Measurements from ENCODE around the gene RGS5.
"Not testable (repeated sequence)": the region's sequence is repeated elsewhere in the genome, so short reads cannot be mapped to it uniquely, and the experiment has no call there.

Gene RGS5

DNA sequence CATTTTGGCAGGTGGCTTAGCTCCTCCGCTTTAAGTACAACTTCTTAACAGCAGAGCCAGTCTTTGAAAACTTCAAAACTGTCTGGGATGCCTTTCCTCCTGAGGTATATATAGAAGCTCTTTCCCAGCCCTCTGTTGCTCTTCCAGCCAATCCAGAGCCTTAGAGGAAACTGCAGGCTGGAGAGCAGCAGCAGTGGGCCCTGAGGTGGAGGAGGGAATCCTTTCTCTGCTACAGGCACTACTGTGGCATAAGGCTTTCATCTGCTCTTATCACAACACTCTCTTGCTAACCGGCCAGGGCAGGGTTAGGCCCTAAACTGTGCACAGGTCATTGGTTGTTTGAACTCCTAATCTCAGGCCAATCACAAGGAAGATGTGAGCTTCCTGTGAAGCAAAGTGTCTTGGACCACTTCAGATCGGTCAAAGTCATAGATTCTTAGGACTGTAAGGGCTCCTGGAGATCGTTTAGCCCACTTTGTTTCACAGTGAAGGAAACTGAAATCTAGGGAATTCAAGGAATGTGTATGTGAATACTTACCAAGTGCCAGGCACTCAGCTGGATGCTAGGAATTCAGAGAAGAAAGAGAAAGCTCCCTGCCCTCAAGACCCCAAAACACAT, at the start of gene RGS5:
Gene RGS5 (minus strand): TSS at position 84 of the 619 bp plus-strand sequence. CDS start 81 bp downstream, at position 3.
- no peak for DNase-seq (ENCODE audit: low read depth)

DNA sequence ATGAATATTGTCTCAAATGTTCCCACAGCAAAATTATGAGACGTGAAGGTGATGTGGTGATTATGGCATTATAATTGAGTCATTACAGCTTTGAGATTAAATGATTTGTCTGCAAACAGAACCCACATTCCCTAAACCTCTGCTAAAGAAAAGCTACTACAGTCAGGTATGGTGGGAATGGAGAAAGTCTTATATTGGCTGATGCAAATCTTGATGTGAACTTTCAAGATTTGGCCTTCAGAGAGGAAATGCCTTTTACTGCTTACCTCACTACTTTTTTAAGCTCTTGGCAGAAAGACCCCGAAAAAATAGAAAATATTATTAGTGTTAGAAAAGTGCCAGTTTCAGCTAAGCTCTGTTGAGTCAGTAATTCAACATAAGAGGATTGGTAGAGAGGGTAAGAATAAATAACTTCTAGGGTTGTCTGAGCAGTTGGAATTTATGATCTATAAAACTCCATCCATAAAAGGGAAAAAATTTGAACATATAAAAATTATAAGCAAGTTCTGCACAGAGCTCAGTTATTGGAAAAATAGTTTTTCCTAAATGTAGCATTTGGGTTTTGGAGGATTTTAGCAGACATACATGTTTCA, 47.8 kb upstream of the RGS5 start:
- DNase-seq (ENCODE audit: low read depth), result no peak

GRCh38 chr1:163248064-163248463, 45.3 kb upstream of the RGS5 start:
- DNase-seq (ENCODE audit: low read depth), result no peak

- DNase-seq (ENCODE audit: low read depth), result not testable (repeated sequence)
Measured at GRCh38 chr1:163244648-163245047, 41.9 kb upstream of the RGS5 start.

DNA sequence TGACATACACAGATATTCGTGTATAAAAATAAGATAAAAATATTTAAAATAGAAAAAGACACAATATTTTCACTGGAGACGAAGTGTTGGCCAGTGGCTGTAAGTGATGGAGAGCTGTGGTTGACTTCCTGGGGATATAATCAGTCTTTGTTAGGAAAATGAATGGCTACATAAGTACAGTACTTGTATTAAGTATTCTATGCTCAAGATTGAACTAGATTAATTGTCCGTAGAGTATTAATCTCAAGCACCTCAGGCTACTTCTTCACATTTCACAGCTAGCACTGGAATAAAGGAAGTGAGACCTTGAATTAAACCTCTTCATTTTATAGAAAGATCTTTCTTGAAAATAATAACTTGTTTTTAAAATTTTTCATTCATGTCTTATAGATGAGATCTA, 39.0 kb upstream of the RGS5 start:
- no peak for DNase-seq (ENCODE audit: low read depth)

DNA sequence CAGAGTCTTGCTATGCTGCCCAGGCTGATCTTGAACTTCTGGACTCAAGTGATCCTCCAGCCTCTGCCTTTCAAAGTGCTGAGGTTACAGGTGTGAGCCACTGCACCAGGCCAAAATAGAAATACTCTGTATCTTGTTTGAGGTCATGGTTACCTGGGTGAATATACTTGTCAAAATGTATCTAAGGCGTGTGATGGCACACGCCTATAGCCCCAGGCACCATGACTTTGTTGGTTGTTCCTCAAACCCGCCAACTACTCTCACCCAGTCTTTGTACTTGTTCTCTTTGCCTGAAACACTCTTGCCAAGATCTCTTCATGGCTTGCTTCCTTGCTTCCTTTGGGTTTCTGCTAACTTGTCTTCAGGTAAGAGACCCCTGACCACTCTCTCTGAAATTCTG, 38.0 kb upstream of the RGS5 start:
- no peak for DNase-seq (ENCODE audit: low read depth)

DNA sequence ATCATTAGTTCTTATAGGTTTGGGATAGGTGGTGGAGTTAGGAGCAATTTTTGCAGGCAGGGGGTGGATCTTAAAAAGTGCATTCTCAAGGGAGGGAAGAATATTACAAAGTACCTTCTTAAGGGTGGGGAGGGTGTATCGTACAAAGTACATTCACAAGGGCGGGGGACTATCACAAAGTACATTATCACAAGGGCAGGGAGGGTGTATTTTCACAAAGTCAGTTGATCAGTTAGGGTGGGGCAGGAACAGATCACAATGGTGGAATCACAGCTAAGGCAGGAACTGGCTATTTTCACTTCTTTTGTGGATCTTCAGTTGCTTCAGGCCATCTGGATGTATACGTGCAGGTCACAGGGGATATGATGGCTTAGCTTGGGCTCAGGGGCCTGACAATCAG, 30.9 kb upstream of the RGS5 start:
- DNase-seq (ENCODE audit: low read depth), result not testable (repeated sequence)

- DNase-seq (ENCODE audit: low read depth), result no peak
Measured at GRCh38 chr1:163231385-163231784, 28.7 kb upstream of the RGS5 start.

- DNase-seq (ENCODE audit: low read depth), result no peak
Measured at GRCh38 chr1:163230827-163231226, 28.1 kb upstream of the RGS5 start.

DNA sequence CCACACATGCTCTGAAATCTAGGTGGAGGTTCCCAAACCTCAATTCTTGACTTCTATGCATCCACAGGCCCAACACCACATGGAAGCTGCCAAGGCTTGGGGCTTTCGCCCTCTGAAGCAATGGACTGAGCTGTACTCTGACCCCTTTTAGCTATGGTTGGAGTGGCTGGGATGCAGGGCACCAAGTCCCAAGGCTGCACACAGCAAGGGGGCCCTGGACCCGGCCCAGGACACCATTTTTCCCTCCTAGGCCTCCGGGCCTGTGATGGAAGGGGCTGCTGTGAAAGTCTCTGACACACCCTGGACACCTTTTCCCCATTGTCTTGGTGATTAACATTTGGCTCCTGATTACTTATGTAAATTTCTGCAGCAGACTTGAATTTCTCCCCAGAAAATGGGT, 25.6 kb upstream of the RGS5 start:
- DNase-seq (ENCODE audit: low read depth), result not testable (repeated sequence)

- no peak for DNase-seq (ENCODE audit: low read depth)
Measured at GRCh38 chr1:163227126-163227525, 24.4 kb upstream of the RGS5 start.

DNA sequence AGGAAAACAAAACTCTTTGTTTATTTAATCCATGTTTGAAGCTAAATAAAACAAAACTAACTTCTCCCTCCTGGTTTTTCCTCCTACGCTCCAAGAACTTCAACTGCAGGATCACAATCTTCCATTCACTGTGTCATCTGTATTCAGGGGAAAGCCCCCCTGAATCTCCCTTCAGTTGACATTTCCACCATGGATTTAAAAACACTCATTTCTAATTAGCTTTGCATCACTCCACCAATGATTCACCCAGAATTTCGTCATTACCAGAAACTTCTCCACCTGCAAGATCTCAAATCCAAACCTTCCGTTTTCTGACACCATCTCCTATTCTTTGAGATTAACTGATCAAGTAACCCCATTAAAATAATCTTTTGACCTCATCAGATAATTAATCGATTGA, 10.9 kb upstream of the RGS5 start:
- DNase-seq (ENCODE audit: low read depth), result no peak

DNA sequence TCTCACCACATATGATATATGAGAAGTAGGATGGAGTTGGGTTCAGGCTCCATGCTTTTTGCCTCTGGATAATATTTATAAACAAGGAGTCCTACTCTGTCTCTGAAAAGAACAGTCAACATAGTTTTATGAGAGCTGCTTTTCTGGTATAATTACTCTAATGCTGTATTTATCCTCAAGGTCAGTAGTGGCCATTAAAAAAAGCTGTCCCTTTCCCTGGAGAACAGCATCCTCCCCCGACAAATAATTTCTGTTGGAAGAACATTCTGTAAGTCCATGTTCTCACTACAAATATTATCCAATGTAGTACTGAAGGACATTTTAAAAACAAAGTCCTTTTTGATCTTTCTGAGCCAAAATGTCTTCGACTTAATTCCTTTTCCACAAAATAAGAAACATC, 9.0 kb upstream of the RGS5 start:
- no peak for DNase-seq (ENCODE audit: low read depth)

GRCh38 chr1:163205513-163205912, 2.8 kb upstream of the RGS5 start:
- no peak for DNase-seq (ENCODE audit: low read depth)

DNA sequence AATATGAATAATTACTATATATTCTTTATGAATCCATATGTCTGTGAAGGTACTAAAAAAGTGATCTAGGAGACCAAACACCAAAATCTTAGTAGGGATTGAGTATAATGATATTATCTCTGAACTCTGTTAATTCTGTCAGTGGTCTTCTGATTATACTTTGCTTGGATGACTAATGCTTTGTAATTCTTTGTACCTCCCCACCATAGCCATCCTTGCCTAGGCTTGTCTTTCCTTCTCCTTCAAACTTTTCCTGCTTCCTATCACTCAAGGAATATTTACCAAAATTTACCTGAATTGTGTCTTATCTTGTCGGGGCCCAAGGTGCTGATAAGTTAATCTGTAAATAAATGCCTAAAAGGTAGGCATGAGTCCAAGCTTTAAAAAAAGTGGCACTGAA, 845 bp upstream of the RGS5 start:
- DNase-seq (ENCODE audit: low read depth), result no peak

DNA sequence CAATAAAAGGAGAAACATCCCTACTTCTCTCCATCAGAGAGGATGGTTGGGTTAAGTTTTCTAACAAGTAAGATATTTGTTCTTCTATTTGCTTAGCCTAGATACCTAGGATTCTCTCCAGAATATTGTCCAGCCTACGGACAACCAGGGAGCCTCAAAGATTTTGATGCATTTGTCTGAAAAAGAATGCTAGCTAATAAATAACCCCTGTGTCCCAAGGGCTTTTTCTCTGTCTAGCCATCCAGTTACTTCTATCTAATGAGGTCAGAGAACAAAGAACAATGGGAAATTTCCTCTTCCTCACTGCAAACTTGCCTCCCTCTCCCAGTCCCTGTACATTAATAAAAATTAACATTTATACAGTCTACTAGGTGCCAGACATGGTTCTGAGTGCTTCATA, 810 bp downstream of the RGS5 start:
- no peak for DNase-seq (ENCODE audit: low read depth)

GRCh38 chr1:163197022-163197421, 5.7 kb downstream of the RGS5 start:
- no peak for DNase-seq (ENCODE audit: low read depth)

- DNase-seq (ENCODE audit: low read depth), result no peak
Measured at GRCh38 chr1:163196449-163196787, 6.3 kb downstream of the RGS5 start.

DNA sequence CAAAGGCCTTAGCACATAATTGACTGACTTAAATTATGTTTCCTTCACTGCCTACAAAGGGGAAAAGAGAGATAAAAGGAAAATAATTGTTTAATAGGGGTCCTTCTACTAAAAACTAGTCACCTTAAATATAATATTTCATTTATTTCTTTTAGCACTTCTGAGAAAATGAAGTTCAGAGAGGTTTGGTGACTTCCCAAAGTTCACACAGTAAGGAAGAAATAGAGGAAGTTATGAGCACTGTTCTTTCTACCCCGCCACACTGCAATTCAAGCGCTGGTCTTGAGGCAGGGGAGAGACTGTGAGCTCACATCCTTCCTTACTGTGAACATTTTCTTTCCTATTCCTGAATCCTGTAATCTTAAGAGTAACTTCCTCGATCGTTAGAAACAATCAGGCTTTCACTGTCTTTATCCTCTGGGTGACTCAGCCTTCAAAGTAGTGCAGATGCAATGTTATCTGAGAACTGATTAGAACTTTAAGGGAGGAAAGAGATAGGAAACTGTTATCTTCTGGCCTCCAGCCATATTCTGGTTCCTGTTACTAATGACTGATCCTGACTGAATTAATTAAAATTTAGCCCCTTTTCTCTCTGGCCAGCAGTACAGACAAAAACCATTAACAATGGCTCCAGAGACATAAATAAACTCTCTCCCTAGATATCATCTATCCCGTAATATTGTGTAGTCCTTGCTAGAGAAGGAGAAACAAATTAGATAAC, 6.8 kb downstream of the RGS5 start:
- no peak for DNase-seq (ENCODE audit: low read depth)

GRCh38 chr1:163191301-163191700, 11.4 kb downstream of the RGS5 start:
- DNase-seq (ENCODE audit: low read depth), result no peak

- DNase-seq (ENCODE audit: low read depth), result no peak
Measured at GRCh38 chr1:163188947-163189346, 13.8 kb downstream of the RGS5 start.

GRCh38 chr1:163187849-163188248, 14.9 kb downstream of the RGS5 start:
- no peak for DNase-seq (ENCODE audit: low read depth)

GRCh38 chr1:163186862-163187261, 15.9 kb downstream of the RGS5 start:
- DNase-seq (ENCODE audit: low read depth), result no peak
